Adrenal gland (tissue), 12 donors: Measurements from ENCODE around the gene CBX5. TPM values are rescaled to one million over a fixed set of nuclear protein-coding genes. Genes with fewer than 3 reads are reported as not detected.
A peak's percentile ranks its signal among the peaks of the same experiment; 100 is the strongest.

ENCODE experiments used
- DNase-seq, 7 donors: peaks; one replicate each; pipeline ENCODE4 v3.0.0-alpha.2; 2019 to 2020
- H3K27ac ChIP-seq, 5 donors: fragments of 200-600 bp; sonication (generic) in 4 of 5; 1 replicate in 3 of 5; 2 replicates in 2 of 5; pipeline versions ENCODE4 v1.5.1 to v1.8.0; 2016 to 2020; ENCODE audit warnings: mild to moderate bottlenecking in 1 of 5
- H3K27me3 ChIP-seq: fragments of 200-600 bp; 2 replicates; pipeline ENCODE4 v1.8.0; 2021
- H3K36me3 ChIP-seq, 2 donors: fragments of 200-600 bp; replicated peaks in 1 of 2; 1 replicate in 1 of 2; 2 replicates in 1 of 2; pipeline versions ENCODE4 v1.5.1 to v1.8.0; 2018 to 2022
- H3K4me1 ChIP-seq, 2 donors: fragments of 200-600 bp; replicated peaks in 1 of 2; 1 replicate in 1 of 2; 2 replicates in 1 of 2; pipeline versions ENCODE4 v1.5.1 to v1.8.0; 2018 to 2021
- H3K4me3 ChIP-seq, 4 donors: fragments of 200-600 bp; sonication (generic) in 3 of 4; one replicate each; pipeline ENCODE4 v1.5.1; 2016 to 2018
- H3K9me3 ChIP-seq, 3 donors: fragments of 200-600 bp; sonication (generic) in 1 of 3; replicated peaks in 1 of 3; 1 replicate in 2 of 3; 2 replicates in 1 of 3; pipeline versions ENCODE4 v1.5.1 to v1.8.0; 2016 to 2021
- CTCF ChIP-seq, 6 experiments: fragments of 450-650 bp in 4 of 6; fragments of 200-600 bp in 2 of 6; sonication (generic) in 1 of 6; IDR thresholded peaks; 1 replicate in 5 of 6; 2 replicates in 1 of 6; pipeline versions ENCODE4 v1.5.1 to v1.8.0; 2016 to 2021; ENCODE audit warnings: antibody characterized with exemption in 6 of 6, mild to moderate bottlenecking in 2 of 6, moderate library complexity in 1 of 6
- POLR2A ChIP-seq, 2 donors: fragments of 450-650 bp; IDR thresholded peaks; one replicate each; pipeline ENCODE4 v1.6.1; 2017; ENCODE audit warnings: antibody characterized with exemption in 2 of 2, mild to moderate bottlenecking in 2 of 2, moderate library complexity in 1 of 2
- WGBS, 4 donors: extraction: QIAGEN DNeasy Blood & Tissue Kit in 2 of 4; methylation state at CpG; one replicate each; pipeline versions ENCODE4 v1.1.5 to v1.1.7; 2013 to 2017; 5-methylcytosine and 5-hydroxymethylcytosine counted together
- intact Hi-C, 2 donors: fragments of 100-400 bp; cut with DNase I; formaldehyde crosslinking; loops; one replicate each; pipeline versions ENCODE4 v1.14.1 to v1.15.0; 2022 to 2023
- polyA plus RNA-seq, 3 donors: library from polyadenylated mRNA; stranded (reverse); fragments of 200-250 nt in 2 of 3; fragments of 350-450 nt in 1 of 3; fragmentation: Illumina TruSeq in 1 of 3; extraction: RNeasy Lipid Tissue Mini Kit (QIAGEN cat#74804) in 1 of 3; gene quantifications; one replicate each; pipeline ENCODE4 v1.2.3, GENCODE V29; 2013 to 2014
- total RNA-seq, 9 donors: library from RNA; depleted of rRNA in 4 of 9; stranded (reverse); fragments of >200 nt in 4 of 9; fragments of 120-200 nt in 1 of 9; fragmentation: NEBNext Ultra II Directional in 1 of 9; extraction: Animal tissue kit (Norgen Biotek cat#: 25700) in 1 of 9; gene quantifications; one replicate each; pipeline versions ENCODE4 v1.1.0 to v1.2.4, GENCODE V29; 2013 to 2023
- donor health status: healthy with polysubstance abuse.
- donor health status: Bipolar disorder and iron deficiency.
- donor health status: DM: yes; HTN: yes; CAD: no.
- donor health status: DM: no; HTN: no; CAD: no.
- donor health status: DM: no; HTN: no; CAD: no.
- donor health status: DM: yes; HTN: yes; CAD: no.

Gene CBX5
- total and polyA plus RNA-seq, 12 donors, result 8.2 to 88.4 (median 54.6) TPM

DNA sequence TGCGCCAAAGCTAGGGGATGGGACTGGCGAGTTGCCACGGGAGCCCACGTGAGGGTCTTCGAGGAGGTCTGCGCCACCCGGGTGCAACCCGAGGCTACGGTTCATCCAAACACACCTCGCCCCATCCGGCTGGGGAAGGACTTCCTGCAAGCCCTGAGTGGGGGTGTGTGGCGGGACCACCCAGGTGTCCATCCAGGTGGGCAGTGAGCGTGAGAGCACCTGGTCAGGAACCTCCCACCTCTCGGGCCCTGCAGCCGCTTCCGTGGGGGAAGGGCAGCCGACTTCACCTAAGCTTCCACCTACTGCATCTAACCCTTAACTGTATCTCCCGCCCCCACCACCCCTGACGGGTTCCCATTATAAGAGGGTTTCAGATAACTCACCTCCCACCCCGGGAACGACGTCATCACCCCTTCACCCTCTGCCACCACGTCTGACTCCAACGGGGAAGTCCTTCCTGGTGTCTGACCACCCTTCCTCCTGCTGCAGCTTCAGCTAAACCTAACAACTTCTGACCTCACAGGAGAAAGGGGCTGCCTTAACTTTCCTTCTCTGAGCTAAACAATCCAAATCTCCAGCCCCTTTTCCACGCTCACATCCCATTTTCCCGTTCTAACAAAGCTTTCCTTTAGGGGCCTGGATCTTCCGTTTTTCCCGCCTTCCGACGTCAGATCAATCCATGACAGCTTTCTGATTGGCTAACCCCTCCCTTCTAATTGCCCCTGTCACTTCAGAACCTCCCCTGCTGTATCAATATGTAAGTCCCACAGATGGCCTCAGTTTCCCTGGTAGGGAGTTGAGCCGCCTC, 63.7 kb downstream of the CBX5 start:
- Histone ChIP-seq H3K27me3 (peaks cover 11% of the 10 kb centered on the region), H3K9me3 (no peaks in the 10 kb centered on the region), H3K4me3 (no peak overlapping the region), H3K27ac (no peak overlapping the region), H3K36me3 (no peaks in the 10 kb centered on the region), H3K4me1 (peaks cover 0 to 13% of the 10 kb centered on the region in 2 donors)
- peak in 3 of 7 donors; percentile 33 to 58 (median 39) for DNase-seq
- intact Hi-C loops, result loop anchor here in 1 of 2 donors (5.0 kb wide), 1 partner anchor 151 kb away; no protein-coding TSS in a partner anchor
- 15 to 19% (median 17%) methylated on average over 13 to 31 of the region's 31 CpGs for WGBS, 4 donors
- TF ChIP-seq POLR2A (IDR thresholded peaks at IDR 0.05) (no peak), CTCF (IDR thresholded peaks at IDR 0.05) (no peak)

DNA sequence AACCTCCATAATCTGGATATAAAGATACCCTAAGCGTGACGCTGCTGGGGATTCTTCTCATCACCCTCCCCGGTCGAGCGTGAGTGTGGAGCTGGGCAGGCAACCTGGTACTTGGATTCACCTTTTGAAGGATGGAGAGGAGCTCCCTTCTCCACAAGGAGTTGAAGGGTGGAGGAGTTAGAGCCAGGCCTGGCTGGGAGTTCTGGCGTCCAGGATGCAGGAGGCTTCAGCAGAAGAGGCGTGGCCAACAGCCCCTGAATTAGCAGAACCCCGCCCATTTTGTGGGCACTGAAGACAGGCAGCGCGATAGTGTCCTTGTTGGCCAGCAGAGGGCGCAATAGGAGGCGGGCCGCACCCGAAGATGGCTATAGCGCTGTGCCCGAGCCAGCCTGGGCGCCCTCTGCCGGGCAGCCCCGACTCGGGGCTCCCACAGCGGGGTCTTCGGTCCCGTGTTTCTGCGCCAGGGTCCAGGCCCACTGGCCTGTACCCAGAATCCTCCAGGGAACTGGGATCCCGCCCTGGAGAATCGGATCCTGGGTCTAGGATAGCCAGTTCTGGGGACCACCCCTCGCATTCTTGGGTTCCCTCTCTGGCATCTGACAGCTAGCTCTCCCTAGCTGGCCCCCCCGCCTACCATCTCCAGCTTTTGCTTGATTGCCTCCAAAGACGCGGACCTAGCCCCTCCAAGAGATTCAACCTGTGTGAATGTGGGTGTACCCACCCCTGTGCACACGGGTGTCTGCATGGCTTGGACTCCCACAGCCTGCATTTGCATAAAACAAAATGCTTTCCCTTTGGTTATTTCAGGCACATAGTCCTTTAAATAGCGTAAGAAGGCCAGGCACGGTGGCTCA, 65.1 kb downstream of the CBX5 start:
- Histone ChIP-seq H3K4me1 (peaks cover 0 to 13% of the 10 kb centered on the region in 2 donors), H3K27me3 (peaks cover 14% of the 10 kb centered on the region), H3K36me3 (no peaks in the 10 kb centered on the region), H3K4me3 (no peak overlapping the region), H3K9me3 (no peaks in the 10 kb centered on the region), H3K27ac (no peak overlapping the region)
- WGBS, 4 donors, result 17 to 59% (median 20%) methylated on average over 9 to 33 of the region's 33 CpGs
- TF ChIP-seq CTCF (IDR thresholded peaks at IDR 0.05) (peak; percentile 92 to 98 (median 96)), POLR2A (IDR thresholded peaks at IDR 0.05) (no peak)
- peak; percentile 85 to 94 (median 91) for DNase-seq
- intact Hi-C loops, result loop anchor here in 1 of 2 donors (5.0 kb wide), 1 partner anchor 153 kb away; no protein-coding TSS in a partner anchor

DNA sequence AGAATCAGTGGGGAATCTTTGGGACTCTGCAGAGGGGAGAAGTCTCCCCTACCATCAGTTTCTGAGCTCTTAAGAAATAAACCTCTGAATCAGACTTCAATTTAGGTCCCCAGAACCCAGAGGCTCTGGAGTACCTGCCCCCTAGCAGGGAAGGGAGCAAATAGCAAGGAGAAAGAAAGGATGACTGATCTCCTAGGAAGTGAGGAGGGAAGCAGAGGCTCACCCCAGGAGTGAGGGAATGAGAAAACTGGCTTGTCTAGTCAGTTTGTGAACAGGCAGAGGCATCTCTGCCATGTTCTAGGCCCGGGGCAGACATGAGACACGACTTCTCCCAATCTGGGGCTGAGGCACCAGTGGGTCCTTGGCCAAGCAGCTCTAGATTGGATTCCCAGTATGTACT, 66.8 kb downstream of the CBX5 start:
- no peak for DNase-seq
- intact Hi-C loops, result no loop called here
- no peaks in the 10 kb centered on the region for H3K36me3 ChIP-seq
- H3K27ac ChIP-seq, result no peak overlapping the region
- H3K27me3 ChIP-seq, result peaks cover 18% of the 10 kb centered on the region
- H3K4me1 ChIP-seq, result peaks cover 0 to 13% of the 10 kb centered on the region in 2 donors
- H3K4me3 ChIP-seq, result no peak overlapping the region
- WGBS, 4 donors, result 58 to 72% (median 63%) methylated on average over 2 of the region's 2 CpGs
- H3K9me3 ChIP-seq, result no peaks in the 10 kb centered on the region
- TF ChIP-seq CTCF (IDR thresholded peaks at IDR 0.05) (no peak), POLR2A (IDR thresholded peaks at IDR 0.05) (no peak)

DNA sequence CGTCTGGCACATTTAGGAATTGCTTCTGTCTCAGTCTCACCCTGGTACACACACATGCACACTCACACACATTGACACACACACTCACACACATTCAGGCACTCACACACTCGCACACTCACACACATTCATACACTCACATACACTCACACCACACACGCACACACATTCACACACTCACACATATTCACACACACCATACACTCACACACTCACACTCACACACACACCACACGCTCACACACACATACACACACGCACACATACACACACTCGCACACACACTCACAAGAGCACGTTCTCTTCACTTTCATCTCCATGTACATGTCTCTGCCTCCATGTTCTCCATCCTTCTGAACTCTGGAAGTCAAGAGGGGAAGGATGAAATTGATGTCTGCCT, 68.0 kb downstream of the CBX5 start:
- DNase-seq, result no peak
- Histone ChIP-seq H3K36me3 (no peaks in the 10 kb centered on the region), H3K4me1 (peaks cover 0 to 4% of the 10 kb centered on the region in 2 donors), H3K4me3 (no peak overlapping the region), H3K27me3 (peaks cover 15% of the 10 kb centered on the region), H3K27ac (no peak overlapping the region), H3K9me3 (no peaks in the 10 kb centered on the region)
- 73 to 85% (median 84%) methylated on average over 7 of the region's 7 CpGs for WGBS, 4 donors
- no peak for TF ChIP-seq POLR2A (IDR thresholded peaks at IDR 0.05)
- TF ChIP-seq CTCF (IDR thresholded peaks at IDR 0.05), result no peak
- intact Hi-C loops, result no loop called here
